HG02642 (cell line): Measurements from ENCODE around the gene PREX1.
A peak's percentile ranks its signal among the peaks of the same experiment; 100 is the strongest.

Source experiments
- ATAC-seq: cut with Tn5 transposase; IDR thresholded peaks from one replicate; pipeline ENCODE4 v1.9.1; 2021; ENCODE audit warnings: mild to moderate bottlenecking; ENCODE audit not compliant: unreplicated experiment, poor library complexity

The PREX1 gene

GRCh38 chr20:48740292-48740649, 87.5 kb downstream of the PREX1 start:
- ATAC-seq = peak; percentile 12

GRCh38 chr20:48739395-48740291, 88.2 kb downstream of the PREX1 start:
- ATAC-seq = no peak

GRCh38 chr20:48738399-48739304, 89.1 kb downstream of the PREX1 start:
- peak; percentile 69 for ATAC-seq

GRCh38 chr20:48738094-48738398, 89.8 kb downstream of the PREX1 start:
- ATAC-seq = no peak

GRCh38 chr20:48737434-48738093, 90.2 kb downstream of the PREX1 start:
- ATAC-seq = no peak

GRCh38 chr20:48736636-48737035, 91.2 kb downstream of the PREX1 start:
- ATAC-seq = no peak

GRCh38 chr20:48736231-48736630, 91.6 kb downstream of the PREX1 start:
- no peak for ATAC-seq

GRCh38 chr20:48735112-48735511, 92.7 kb downstream of the PREX1 start:
- ATAC-seq = no peak

GRCh38 chr20:48734104-48734749, 93.6 kb downstream of the PREX1 start:
- ATAC-seq = no peak

- ATAC-seq = no peak
Measured at GRCh38 chr20:48733296-48733790, 94.5 kb downstream of the PREX1 start.

- no peak for ATAC-seq
Measured at GRCh38 chr20:48732081-48732829, 95.5 kb downstream of the PREX1 start.

- ATAC-seq = no peak
Measured at GRCh38 chr20:48731536-48731935, 96.3 kb downstream of the PREX1 start.

- ATAC-seq = no peak
Measured at GRCh38 chr20:48730977-48731376, 96.8 kb downstream of the PREX1 start.

- ATAC-seq = no peak
Measured at GRCh38 chr20:48729538-48729937, 98.3 kb downstream of the PREX1 start.

GRCh38 chr20:48728042-48728825, 99.6 kb downstream of the PREX1 start:
- ATAC-seq = no peak

GRCh38 chr20:48727226-48727625, 100.6 kb downstream of the PREX1 start:
- no peak for ATAC-seq

- no peak for ATAC-seq
Measured at GRCh38 chr20:48725555-48725991, 102.2 kb downstream of the PREX1 start.

- ATAC-seq = no peak
Measured at GRCh38 chr20:48724891-48725554, 102.8 kb downstream of the PREX1 start.
